GM23338 (cell line): ENCODE measurements around the gene BTBD16. TPM values are rescaled to one million over a fixed set of nuclear protein-coding genes. Genes with fewer than 3 reads are reported as not detected.

Source experiments
- ATAC-seq: fragments of 200-7000 bp; cut with Tn5 transposase; 3 replicates; pipeline ENCODE4 v1.9.1; 2020
- DNase-seq: peaks from one replicate; pipeline ENCODE4 v3.0.0-alpha.2; 2015; ENCODE audit warnings: low spot score
- H2AFZ ChIP-seq: fragments of 200-600 bp; sonication (generic); 2 replicates; pipeline ENCODE4 v1.8.0; 2016; ENCODE audit warnings: antibody characterized with exemption, mild to moderate bottlenecking, moderate library complexity
- H3F3A ChIP-seq: fragments of 200-600 bp; sonication (generic); replicated peaks from 2 replicates; pipeline ENCODE4 v1.8.0; 2017; ENCODE audit warnings: antibody characterized with exemption, mixed run types, low read depth
- H3K27ac ChIP-seq: fragments of 200-600 bp; sonication (generic); 2 replicates; pipeline ENCODE4 v1.6.1; 2016; ENCODE audit warnings: low read depth
- H3K27me3 ChIP-seq: fragments of 200-600 bp; sonication (generic); 2 replicates; pipeline ENCODE4 v1.8.0; 2016; ENCODE audit warnings: mild to moderate bottlenecking, mixed run types, moderate library complexity; ENCODE audit not compliant: insufficient read depth
- H3K36me3 ChIP-seq: fragments of 200-600 bp; sonication (generic); 2 replicates; pipeline ENCODE4 v1.8.0; 2016; ENCODE audit warnings: mild to moderate bottlenecking; ENCODE audit not compliant: insufficient read depth
- H3K4me1 ChIP-seq: fragments of 200-600 bp; sonication (generic); 2 replicates; pipeline ENCODE4 v1.8.0; 2016; ENCODE audit warnings: mild to moderate bottlenecking, moderate library complexity; ENCODE audit not compliant: insufficient read depth
- H3K4me2 ChIP-seq: fragments of 200-600 bp; sonication (generic); 2 replicates; pipeline ENCODE4 v1.7.1; 2017; ENCODE audit warnings: mixed run types
- H3K4me3 ChIP-seq: fragments of 200-600 bp; sonication (generic); 2 replicates; pipeline ENCODE4 v1.6.1; 2016; ENCODE audit warnings: mixed run types
- H3K79me2 ChIP-seq: fragments of 200-600 bp; sonication (generic); replicated peaks from 2 replicates; pipeline ENCODE4 v1.8.0; 2017; ENCODE audit warnings: mild to moderate bottlenecking; ENCODE audit not compliant: insufficient read depth
- H3K9me2 ChIP-seq: fragments of 200-600 bp; sonication (generic); 2 replicates; pipeline ENCODE4 v1.8.0; 2017; ENCODE audit not compliant: insufficient read depth
- H4K20me1 ChIP-seq: fragments of 200-600 bp; sonication (generic); replicated peaks from 2 replicates; pipeline ENCODE4 v1.8.0; 2017; ENCODE audit warnings: mild to moderate bottlenecking; ENCODE audit not compliant: insufficient read depth
- H3K27ac Mint-ChIP-seq: 2 replicates; pipeline ENCODE4 v1.8.0; 2020; ENCODE audit warnings: inconsistent platforms, mild to moderate bottlenecking, moderate library complexity, mixed read lengths
- H3K27me3 Mint-ChIP-seq: 3 replicates; pipeline ENCODE4 v1.8.0; 2022; ENCODE audit warnings: low read depth, mild to moderate bottlenecking, moderate library complexity, mixed read lengths, inconsistent platforms; ENCODE audit not compliant: insufficient read depth, poor library complexity
- H3K36me3 Mint-ChIP-seq: 3 replicates; pipeline ENCODE4 v1.8.0; 2021; ENCODE audit warnings: low read depth, mild to moderate bottlenecking, inconsistent platforms, moderate library complexity, mixed read lengths
- H3K4me1 Mint-ChIP-seq: 3 replicates; pipeline ENCODE4 v1.8.0; 2020; ENCODE audit warnings: mild to moderate bottlenecking, inconsistent platforms, mixed read lengths
- H3K4me3 Mint-ChIP-seq: 3 replicates; pipeline ENCODE4 v1.8.0; 2021; ENCODE audit warnings: moderate library complexity, mild to moderate bottlenecking, inconsistent platforms, mixed read lengths
- H3K9me3 Mint-ChIP-seq: 3 replicates; pipeline ENCODE4 v1.8.0; 2020; ENCODE audit warnings: moderate library complexity, mild to moderate bottlenecking, inconsistent platforms, mixed read lengths
- CREB1 ChIP-seq: fragments of 250-450 bp; sonication (Bioruptor Pico); IDR thresholded peaks from 2 replicates; pipeline ENCODE4 v1.5.0; 2020; ENCODE audit warnings: low read depth, mild to moderate bottlenecking, moderate library complexity
- EZH2 ChIP-seq: fragments of 200-600 bp; sonication (generic); IDR thresholded peaks from one replicate; pipeline ENCODE4 v1.8.0; 2017; ENCODE audit warnings: antibody characterized with exemption, mild to moderate bottlenecking, low read depth; ENCODE audit not compliant: unreplicated experiment
- EZH2phosphoT487 ChIP-seq: fragments of 200-600 bp; sonication (generic); IDR thresholded peaks from one replicate; pipeline ENCODE4 v1.8.1; 2018; ENCODE audit warnings: antibody characterized with exemption; ENCODE audit not compliant: unreplicated experiment
- JUNB ChIP-seq: IDR thresholded peaks from one replicate; pipeline ENCODE4 v1.6.1; 2016; ENCODE audit warnings: antibody characterized with exemption; ENCODE audit not compliant: unreplicated experiment
- NANOG ChIP-seq: IDR thresholded peaks from 2 replicates; pipeline ENCODE4 v1.6.1; 2016; ENCODE audit warnings: antibody characterized with exemption, borderline replicate concordance
- POLR2AphosphoS5 ChIP-seq: IDR thresholded peaks from 2 replicates; pipeline ENCODE4 v1.6.1; 2016; ENCODE audit warnings: antibody characterized with exemption, low read depth
- ZNF114 ChIP-seq: fragments of 250-450 bp; sonication (Bioruptor Pico); IDR thresholded peaks from 2 replicates; pipeline ENCODE4 v1.5.0; 2020; ENCODE audit warnings: mild to moderate bottlenecking, moderate library complexity
- ZNF331 ChIP-seq: fragments of 250-450 bp; sonication (Bioruptor Pico); IDR thresholded peaks from 2 replicates; pipeline ENCODE4 v1.5.0; 2020; ENCODE audit warnings: low read depth, mild to moderate bottlenecking, moderate library complexity
- polyA plus RNA-seq: library from polyadenylated mRNA; unstranded; fragments of >200 nt; fragmentation: Nextera tagmentation; extraction: Ambion mirVana; gene quantifications from 2 replicates; pipeline ENCODE4 v1.2.1, GENCODE V29; 2016
- total RNA-seq: library from RNA; depleted of rRNA; stranded (reverse); fragments of >200 nt; shearing (Covaris generic); gene quantifications from 2 replicates; pipeline ENCODE4 v1.2.3, GENCODE V29; 2014
- TF ChIP-seq, protein P1 (sequence below): fragments of 250-450 bp; sonication (Bioruptor Pico); IDR thresholded peaks from 2 replicates; pipeline ENCODE4 v1.5.0; 2020; ENCODE audit warnings: mild to moderate bottlenecking, moderate library complexity
- TF ChIP-seq, protein P2 (sequence below): IDR thresholded peaks from one replicate; pipeline ENCODE4 v1.6.1; 2018; ENCODE audit warnings: antibody characterized with exemption; ENCODE audit not compliant: unreplicated experiment
- TF ChIP-seq, protein P3 (sequence below): IDR thresholded peaks from 2 replicates; pipeline ENCODE4 v1.6.1; 2016; ENCODE audit warnings: antibody characterized with exemption

BTBD16 gene
- total and polyA plus RNA-seq, 2 experiments from 2014 or later, result not detected

DNA sequence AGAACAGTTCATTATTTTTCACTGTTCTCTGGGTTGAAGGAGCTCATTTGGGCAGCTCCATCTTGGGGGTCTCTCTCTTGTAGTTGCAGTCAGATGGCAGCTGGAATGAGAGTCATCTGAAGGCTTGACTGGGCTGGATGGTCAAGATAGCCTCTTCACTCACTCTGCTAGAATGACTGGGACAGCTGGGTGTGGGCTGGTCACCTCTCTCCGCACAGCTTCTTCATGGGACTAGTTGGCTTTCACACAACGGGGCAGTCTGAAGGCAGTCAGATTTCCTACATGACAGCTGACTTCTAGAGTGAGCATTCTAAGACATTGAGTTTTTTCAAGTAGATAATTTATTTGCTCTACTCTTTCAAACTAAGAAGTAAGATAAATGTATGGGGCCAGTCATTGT is 116.5 kb downstream of the BTBD16 start:
- Mint-ChIP-seq H3K9me3 (no peaks in the 10 kb centered on the region), H3K27ac (no peak overlapping the region), H3K4me1 (peaks cover 2% of the 10 kb centered on the region; the same call in 2 of the 3 replicates), H3K4me3 (no peak overlapping the region), H3K36me3 (peaks cover 6% of the 10 kb centered on the region; the same call in 2 of the 3 replicates), H3K27me3 (no peaks in the 10 kb centered on the region)
- Histone ChIP-seq H3K27me3 (no peaks in the 10 kb centered on the region), H3K79me2 (peaks cover 91% of the 10 kb centered on the region), H3F3A (no peaks in the 10 kb centered on the region), H3K4me2 (no peak overlapping the region), H3K4me1 (no peaks in the 10 kb centered on the region), H3K9me2 (no peaks in the 10 kb centered on the region), H2AFZ (no peak overlapping the region), H4K20me1 (peaks cover 4% of the 10 kb centered on the region), H3K27ac (no peak overlapping the region), H3K4me3 (no peak overlapping the region), H3K36me3 (no peaks in the 10 kb centered on the region)
- TF ChIP-seq ZNF331 (CRISPR knock-in tag) (no peak), EZH2 (no peak), POLR2AphosphoS5 (no peak), ZNF114 (CRISPR knock-in tag) (no peak), JUNB (no peak), EZH2phosphoT487 (no peak), CREB1 (CRISPR knock-in tag) (no peak), NANOG (no peak)
- TF ChIP-seq, protein P1, sequence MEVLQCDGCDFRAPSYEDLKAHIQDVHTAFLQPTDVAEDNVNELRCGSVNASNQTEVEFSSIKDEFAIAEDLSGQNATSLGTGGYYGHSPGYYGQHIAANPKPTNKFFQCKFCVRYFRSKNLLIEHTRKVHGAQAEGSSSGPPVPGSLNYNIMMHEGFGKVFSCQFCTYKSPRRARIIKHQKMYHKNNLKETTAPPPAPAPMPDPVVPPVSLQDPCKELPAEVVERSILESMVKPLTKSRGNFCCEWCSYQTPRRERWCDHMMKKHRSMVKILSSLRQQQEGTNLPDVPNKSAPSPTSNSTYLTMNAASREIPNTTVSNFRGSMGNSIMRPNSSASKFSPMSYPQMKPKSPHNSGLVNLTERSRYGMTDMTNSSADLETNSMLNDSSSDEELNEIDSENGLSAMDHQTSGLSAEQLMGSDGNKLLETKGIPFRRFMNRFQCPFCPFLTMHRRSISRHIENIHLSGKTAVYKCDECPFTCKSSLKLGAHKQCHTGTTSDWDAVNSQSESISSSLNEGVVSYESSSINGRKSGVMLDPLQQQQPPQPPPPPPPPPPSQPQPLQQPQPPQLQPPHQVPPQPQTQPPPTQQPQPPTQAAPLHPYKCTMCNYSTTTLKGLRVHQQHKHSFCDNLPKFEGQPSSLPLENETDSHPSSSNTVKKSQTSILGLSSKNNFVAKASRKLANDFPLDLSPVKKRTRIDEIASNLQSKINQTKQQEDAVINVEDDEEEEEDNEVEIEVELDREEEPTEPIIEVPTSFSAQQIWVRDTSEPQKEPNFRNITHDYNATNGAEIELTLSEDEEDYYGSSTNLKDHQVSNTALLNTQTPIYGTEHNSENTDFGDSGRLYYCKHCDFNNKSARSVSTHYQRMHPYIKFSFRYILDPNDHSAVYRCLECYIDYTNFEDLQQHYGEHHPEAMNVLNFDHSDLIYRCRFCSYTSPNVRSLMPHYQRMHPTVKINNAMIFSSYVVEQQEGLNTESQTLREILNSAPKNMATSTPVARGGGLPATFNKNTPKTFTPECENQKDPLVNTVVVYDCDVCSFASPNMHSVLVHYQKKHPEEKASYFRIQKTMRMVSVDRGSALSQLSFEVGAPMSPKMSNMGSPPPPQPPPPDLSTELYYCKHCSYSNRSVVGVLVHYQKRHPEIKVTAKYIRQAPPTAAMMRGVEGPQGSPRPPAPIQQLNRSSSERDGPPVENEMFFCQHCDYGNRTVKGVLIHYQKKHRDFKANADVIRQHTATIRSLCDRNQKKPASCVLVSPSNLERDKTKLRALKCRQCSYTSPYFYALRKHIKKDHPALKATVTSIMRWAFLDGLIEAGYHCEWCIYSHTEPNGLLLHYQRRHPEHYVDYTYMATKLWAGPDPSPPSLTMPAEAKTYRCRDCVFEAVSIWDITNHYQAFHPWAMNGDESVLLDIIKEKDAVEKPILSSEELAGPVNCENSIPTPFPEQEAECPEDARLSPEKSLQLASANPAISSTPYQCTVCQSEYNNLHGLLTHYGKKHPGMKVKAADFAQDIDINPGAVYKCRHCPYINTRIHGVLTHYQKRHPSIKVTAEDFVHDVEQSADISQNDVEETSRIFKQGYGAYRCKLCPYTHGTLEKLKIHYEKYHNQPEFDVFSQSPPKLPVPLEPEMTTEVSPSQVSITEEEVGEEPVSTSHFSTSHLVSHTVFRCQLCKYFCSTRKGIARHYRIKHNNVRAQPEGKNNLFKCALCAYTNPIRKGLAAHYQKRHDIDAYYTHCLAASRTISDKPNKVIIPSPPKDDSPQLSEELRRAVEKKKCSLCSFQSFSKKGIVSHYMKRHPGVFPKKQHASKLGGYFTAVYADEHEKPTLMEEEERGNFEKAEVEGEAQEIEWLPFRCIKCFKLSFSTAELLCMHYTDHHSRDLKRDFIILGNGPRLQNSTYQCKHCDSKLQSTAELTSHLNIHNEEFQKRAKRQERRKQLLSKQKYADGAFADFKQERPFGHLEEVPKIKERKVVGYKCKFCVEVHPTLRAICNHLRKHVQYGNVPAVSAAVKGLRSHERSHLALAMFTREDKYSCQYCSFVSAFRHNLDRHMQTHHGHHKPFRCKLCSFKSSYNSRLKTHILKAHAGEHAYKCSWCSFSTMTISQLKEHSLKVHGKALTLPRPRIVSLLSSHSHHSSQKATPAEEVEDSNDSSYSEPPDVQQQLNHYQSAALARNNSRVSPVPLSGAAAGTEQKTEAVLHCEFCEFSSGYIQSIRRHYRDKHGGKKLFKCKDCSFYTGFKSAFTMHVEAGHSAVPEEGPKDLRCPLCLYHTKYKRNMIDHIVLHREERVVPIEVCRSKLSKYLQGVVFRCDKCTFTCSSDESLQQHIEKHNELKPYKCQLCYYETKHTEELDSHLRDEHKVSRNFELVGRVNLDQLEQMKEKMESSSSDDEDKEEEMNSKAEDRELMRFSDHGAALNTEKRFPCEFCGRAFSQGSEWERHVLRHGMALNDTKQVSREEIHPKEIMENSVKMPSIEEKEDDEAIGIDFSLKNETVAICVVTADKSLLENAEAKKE (CRISPR knock-in tag), result no peak
- TF ChIP-seq, protein P2, sequence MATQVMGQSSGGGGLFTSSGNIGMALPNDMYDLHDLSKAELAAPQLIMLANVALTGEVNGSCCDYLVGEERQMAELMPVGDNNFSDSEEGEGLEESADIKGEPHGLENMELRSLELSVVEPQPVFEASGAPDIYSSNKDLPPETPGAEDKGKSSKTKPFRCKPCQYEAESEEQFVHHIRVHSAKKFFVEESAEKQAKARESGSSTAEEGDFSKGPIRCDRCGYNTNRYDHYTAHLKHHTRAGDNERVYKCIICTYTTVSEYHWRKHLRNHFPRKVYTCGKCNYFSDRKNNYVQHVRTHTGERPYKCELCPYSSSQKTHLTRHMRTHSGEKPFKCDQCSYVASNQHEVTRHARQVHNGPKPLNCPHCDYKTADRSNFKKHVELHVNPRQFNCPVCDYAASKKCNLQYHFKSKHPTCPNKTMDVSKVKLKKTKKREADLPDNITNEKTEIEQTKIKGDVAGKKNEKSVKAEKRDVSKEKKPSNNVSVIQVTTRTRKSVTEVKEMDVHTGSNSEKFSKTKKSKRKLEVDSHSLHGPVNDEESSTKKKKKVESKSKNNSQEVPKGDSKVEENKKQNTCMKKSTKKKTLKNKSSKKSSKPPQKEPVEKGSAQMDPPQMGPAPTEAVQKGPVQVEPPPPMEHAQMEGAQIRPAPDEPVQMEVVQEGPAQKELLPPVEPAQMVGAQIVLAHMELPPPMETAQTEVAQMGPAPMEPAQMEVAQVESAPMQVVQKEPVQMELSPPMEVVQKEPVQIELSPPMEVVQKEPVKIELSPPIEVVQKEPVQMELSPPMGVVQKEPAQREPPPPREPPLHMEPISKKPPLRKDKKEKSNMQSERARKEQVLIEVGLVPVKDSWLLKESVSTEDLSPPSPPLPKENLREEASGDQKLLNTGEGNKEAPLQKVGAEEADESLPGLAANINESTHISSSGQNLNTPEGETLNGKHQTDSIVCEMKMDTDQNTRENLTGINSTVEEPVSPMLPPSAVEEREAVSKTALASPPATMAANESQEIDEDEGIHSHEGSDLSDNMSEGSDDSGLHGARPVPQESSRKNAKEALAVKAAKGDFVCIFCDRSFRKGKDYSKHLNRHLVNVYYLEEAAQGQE, result no peak
- TF ChIP-seq, protein P3, sequence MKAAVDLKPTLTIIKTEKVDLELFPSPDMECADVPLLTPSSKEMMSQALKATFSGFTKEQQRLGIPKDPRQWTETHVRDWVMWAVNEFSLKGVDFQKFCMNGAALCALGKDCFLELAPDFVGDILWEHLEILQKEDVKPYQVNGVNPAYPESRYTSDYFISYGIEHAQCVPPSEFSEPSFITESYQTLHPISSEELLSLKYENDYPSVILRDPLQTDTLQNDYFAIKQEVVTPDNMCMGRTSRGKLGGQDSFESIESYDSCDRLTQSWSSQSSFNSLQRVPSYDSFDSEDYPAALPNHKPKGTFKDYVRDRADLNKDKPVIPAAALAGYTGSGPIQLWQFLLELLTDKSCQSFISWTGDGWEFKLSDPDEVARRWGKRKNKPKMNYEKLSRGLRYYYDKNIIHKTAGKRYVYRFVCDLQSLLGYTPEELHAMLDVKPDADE, result no peak
- DNase-seq (no peak), ATAC-seq (no peak)
